Liver (tissue), 3 donors: Measurements from ENCODE around the gene HSDL2.

Experiments
- EGR1 ChIP-seq, 2 donors: IDR thresholded peaks; 2 replicates each; pipeline ENCODE4 v1.6.1; 2016 to 2018; ENCODE audit warnings: antibody characterized with exemption in 2 of 2, low read depth in 2 of 2
- FOXA1 ChIP-seq: IDR thresholded peaks from 2 replicates; pipeline ENCODE4 v1.6.1; 2016; ENCODE audit warnings: antibody characterized with exemption
- JUND ChIP-seq, 2 donors: IDR thresholded peaks; 2 replicates each; pipeline ENCODE4 v1.6.1; 2016; ENCODE audit warnings: antibody characterized with exemption in 2 of 2
- NR2F2 ChIP-seq: IDR thresholded peaks from 2 replicates; pipeline ENCODE4 v1.6.1; 2016; ENCODE audit warnings: antibody characterized with exemption
- RAD21 ChIP-seq, 2 donors: IDR thresholded peaks; 2 replicates each; pipeline ENCODE4 v1.6.1; 2016; ENCODE audit warnings: antibody characterized with exemption in 2 of 2, mild to moderate bottlenecking in 2 of 2
- SP1 ChIP-seq: IDR thresholded peaks from 2 replicates; pipeline ENCODE4 v1.6.1; 2018; ENCODE audit warnings: antibody characterized with exemption, mild to moderate bottlenecking
- TAF1 ChIP-seq: conservative IDR thresholded peaks from 2 replicates; pipeline ENCODE4 v1.6.1; 2016; ENCODE audit warnings: antibody characterized with exemption, mild to moderate bottlenecking
- YY1 ChIP-seq: IDR thresholded peaks from 2 replicates; pipeline ENCODE4 v1.6.1; 2016; ENCODE audit warnings: antibody characterized with exemption, mild to moderate bottlenecking
- TF ChIP-seq, protein P1 (sequence below): IDR thresholded peaks from 2 replicates; pipeline ENCODE4 v1.6.1; 2016; ENCODE audit warnings: antibody characterized with exemption
- TF ChIP-seq, protein P2 (sequence below): fragments of 150-350 bp; IDR thresholded peaks from 2 replicates; pipeline ENCODE4 v1.5.1; 2017; ENCODE audit warnings: improper control_type of control experiment, low read depth, low read length; ENCODE audit not compliant: missing input control
- TF ChIP-seq, protein P3 (sequence below): IDR thresholded peaks from 2 replicates; pipeline ENCODE4 v1.6.1; 2016; ENCODE audit warnings: antibody characterized with exemption
- TF ChIP-seq, protein P4 (sequence below): IDR thresholded peaks from 2 replicates; pipeline ENCODE4 v1.6.1; 2016; ENCODE audit warnings: antibody characterized with exemption, mild to moderate bottlenecking
- TF ChIP-seq, protein P5 (sequence below): IDR thresholded peaks from 2 replicates; pipeline ENCODE4 v1.6.1; 2016; ENCODE audit warnings: antibody characterized with exemption
- donor health status: healthy.
- donor health status: healthy.

DNA sequence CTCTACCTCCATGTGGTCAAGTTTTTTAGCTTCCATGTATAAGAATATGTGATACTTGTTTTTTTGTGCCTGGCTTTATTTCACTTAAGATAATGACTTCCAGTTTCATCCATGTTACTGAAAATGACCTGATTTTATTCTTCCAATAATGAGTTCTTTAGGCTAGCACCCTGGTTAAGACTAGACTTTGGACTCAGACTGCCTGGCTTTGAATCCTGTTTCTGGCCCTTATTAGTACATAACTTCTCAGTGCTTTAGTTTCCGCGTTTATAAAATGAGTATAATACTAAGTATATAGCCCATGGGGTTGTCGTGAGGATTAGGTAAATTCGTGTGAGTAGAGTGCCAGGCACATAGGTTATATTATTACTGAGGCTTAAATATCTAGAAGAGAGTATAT lies 125.2 kb downstream of the HSDL2 start:
- TF ChIP-seq, protein P1, sequence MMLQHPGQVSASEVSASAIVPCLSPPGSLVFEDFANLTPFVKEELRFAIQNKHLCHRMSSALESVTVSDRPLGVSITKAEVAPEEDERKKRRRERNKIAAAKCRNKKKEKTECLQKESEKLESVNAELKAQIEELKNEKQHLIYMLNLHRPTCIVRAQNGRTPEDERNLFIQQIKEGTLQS, result no peak
- TF ChIP-seq, protein P2, sequence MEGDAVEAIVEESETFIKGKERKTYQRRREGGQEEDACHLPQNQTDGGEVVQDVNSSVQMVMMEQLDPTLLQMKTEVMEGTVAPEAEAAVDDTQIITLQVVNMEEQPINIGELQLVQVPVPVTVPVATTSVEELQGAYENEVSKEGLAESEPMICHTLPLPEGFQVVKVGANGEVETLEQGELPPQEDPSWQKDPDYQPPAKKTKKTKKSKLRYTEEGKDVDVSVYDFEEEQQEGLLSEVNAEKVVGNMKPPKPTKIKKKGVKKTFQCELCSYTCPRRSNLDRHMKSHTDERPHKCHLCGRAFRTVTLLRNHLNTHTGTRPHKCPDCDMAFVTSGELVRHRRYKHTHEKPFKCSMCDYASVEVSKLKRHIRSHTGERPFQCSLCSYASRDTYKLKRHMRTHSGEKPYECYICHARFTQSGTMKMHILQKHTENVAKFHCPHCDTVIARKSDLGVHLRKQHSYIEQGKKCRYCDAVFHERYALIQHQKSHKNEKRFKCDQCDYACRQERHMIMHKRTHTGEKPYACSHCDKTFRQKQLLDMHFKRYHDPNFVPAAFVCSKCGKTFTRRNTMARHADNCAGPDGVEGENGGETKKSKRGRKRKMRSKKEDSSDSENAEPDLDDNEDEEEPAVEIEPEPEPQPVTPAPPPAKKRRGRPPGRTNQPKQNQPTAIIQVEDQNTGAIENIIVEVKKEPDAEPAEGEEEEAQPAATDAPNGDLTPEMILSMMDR, result no peak
- no peak for TF ChIP-seq JUND (IDR thresholded peaks at IDR 0.05)
- TF ChIP-seq, protein P3, sequence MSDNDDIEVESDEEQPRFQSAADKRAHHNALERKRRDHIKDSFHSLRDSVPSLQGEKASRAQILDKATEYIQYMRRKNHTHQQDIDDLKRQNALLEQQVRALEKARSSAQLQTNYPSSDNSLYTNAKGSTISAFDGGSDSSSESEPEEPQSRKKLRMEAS, result no peak
- TF ChIP-seq RAD21 (IDR thresholded peaks at IDR 0.05), result no peak
- TF ChIP-seq TAF1, result no peak
- TF ChIP-seq, protein P4, sequence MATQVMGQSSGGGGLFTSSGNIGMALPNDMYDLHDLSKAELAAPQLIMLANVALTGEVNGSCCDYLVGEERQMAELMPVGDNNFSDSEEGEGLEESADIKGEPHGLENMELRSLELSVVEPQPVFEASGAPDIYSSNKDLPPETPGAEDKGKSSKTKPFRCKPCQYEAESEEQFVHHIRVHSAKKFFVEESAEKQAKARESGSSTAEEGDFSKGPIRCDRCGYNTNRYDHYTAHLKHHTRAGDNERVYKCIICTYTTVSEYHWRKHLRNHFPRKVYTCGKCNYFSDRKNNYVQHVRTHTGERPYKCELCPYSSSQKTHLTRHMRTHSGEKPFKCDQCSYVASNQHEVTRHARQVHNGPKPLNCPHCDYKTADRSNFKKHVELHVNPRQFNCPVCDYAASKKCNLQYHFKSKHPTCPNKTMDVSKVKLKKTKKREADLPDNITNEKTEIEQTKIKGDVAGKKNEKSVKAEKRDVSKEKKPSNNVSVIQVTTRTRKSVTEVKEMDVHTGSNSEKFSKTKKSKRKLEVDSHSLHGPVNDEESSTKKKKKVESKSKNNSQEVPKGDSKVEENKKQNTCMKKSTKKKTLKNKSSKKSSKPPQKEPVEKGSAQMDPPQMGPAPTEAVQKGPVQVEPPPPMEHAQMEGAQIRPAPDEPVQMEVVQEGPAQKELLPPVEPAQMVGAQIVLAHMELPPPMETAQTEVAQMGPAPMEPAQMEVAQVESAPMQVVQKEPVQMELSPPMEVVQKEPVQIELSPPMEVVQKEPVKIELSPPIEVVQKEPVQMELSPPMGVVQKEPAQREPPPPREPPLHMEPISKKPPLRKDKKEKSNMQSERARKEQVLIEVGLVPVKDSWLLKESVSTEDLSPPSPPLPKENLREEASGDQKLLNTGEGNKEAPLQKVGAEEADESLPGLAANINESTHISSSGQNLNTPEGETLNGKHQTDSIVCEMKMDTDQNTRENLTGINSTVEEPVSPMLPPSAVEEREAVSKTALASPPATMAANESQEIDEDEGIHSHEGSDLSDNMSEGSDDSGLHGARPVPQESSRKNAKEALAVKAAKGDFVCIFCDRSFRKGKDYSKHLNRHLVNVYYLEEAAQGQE, result no peak
- TF ChIP-seq YY1, result no peak
- no peak for TF ChIP-seq EGR1 (IDR thresholded peaks at IDR 0.05; ENCODE audit: low read depth in 2 of 2)
- no peak for TF ChIP-seq FOXA1
- peak; percentile 62 for TF ChIP-seq SP1
- TF ChIP-seq, protein P5, sequence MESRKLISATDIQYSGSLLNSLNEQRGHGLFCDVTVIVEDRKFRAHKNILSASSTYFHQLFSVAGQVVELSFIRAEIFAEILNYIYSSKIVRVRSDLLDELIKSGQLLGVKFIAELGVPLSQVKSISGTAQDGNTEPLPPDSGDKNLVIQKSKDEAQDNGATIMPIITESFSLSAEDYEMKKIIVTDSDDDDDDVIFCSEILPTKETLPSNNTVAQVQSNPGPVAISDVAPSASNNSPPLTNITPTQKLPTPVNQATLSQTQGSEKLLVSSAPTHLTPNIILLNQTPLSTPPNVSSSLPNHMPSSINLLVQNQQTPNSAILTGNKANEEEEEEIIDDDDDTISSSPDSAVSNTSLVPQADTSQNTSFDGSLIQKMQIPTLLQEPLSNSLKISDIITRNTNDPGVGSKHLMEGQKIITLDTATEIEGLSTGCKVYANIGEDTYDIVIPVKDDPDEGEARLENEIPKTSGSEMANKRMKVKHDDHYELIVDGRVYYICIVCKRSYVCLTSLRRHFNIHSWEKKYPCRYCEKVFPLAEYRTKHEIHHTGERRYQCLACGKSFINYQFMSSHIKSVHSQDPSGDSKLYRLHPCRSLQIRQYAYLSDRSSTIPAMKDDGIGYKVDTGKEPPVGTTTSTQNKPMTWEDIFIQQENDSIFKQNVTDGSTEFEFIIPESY, result no peak
- TF ChIP-seq NR2F2, result no peak
